ENCODE results near the gene CNTN3.

Gene CNTN3

DNA sequence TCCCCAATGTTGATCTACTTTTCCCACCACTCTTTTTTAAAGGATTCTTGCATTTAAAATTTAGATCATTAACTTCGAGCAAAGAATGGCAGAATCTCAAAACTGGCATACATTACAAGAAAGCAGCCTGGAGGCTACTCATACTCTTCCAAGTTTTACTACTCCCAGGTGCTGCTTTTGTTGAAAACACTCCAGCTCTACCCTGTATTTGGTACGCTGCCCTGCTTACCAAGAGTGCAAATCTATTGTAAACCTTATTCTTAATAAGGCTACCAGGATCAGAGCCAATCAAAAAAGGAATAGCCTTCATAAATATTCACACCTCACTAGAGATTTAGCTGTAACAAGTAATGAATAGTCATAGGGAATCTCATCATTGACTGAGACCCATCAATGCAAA is 11.6 kb upstream of the CNTN3 start:
- Mint-ChIP-seq H3K27me3 (no peaks in the 10 kb centered on the region), H3K4me1 (no peaks in the 10 kb centered on the region)

DNA sequence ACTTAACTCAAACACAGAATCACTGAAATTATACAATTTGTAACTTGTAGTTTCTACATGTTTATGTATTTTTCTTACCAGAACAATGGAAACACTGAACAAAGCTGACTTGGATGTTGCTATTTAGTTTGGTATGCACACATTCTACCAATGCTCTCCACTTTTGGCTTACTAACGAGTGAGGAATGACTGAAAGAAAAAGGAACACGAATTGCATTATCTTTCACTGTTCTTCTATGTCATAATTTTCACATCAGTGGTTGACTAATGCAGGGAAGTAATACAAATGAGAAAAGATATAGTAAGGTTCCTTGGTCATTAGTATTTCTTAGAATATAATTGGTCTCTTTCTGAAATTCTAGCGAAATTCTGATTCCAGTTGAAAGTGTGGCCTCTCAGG is 9.8 kb upstream of the CNTN3 start:
- no peak for DNase-seq
- H3K9me3 Mint-ChIP-seq = no peaks in the 10 kb centered on the region
- no peaks in the 10 kb centered on the region for H3K4me1 Mint-ChIP-seq
- H3K27ac Mint-ChIP-seq = no peak overlapping the region
- ATAC-seq (replicated peaks) = no peak
- no peaks in the 10 kb centered on the region for H3K36me3 Mint-ChIP-seq
- no peak overlapping the region for H3K4me3 Mint-ChIP-seq
- no peaks in the 10 kb centered on the region for H3K27me3 Mint-ChIP-seq

More for the DNA sequence above, 11.6 kb upstream of the CNTN3 start:
- Mint-ChIP-seq H3K36me3 (no peaks in the 10 kb centered on the region), H3K27ac (no peak overlapping the region), H3K4me3 (no peak overlapping the region), H3K9me3 (no peaks in the 10 kb centered on the region)
- ATAC-seq (replicated peaks) (no peak), DNase-seq (no peak)

DNA sequence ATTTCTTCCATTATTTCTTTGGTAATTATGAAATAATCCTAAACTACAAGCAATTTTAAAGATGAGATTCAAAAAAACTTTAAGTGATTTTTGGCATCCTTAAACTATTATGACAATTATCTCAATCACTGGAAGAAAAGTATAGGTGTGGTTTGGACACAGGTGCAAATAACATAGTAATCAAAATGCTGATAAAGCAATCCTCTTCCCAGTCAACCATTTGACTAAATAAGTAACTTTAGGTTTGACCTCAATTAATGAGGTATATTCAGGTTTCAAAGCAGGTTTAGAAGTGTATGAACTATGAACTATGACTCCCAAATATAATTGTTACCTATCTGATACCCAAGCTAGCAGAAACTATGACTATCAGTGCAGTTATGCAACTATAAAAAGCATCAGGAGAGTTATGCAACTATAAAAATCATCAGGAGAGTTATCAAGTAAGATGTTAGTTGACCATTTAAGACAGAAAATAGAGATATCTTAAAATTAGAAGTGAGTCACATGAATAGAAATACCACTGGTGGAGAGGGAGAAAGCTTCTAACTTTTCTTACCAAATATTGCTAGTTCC is 8.9 kb upstream of the CNTN3 start:
- Mint-ChIP-seq H3K27me3 (no peaks in the 10 kb centered on the region), H3K9me3 (no peaks in the 10 kb centered on the region), H3K4me1 (no peaks in the 10 kb centered on the region), H3K27ac (no peak overlapping the region), H3K4me3 (no peak overlapping the region), H3K36me3 (no peaks in the 10 kb centered on the region)
- ATAC-seq (replicated peaks) = no peak
- no peak for DNase-seq

DNA sequence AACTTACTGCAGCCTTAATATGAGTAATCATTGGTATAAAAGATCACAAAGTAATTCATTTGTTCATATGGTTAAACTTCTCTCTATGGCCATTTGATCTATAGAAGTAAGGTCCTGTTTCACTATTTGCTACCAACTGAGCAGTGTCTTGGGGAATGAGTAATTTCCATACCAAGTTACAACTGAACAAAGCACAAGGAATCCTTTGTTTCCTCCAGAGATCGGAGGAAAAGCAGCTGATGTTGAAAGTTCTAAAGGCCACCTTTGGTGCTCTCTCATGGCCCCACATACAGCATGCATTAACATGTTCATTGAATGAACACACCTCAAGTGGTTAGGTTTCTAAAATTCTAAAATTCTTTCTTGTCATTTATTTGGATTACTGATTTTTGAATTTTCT is 7.1 kb upstream of the CNTN3 start:
- no peak for DNase-seq
- no peaks in the 10 kb centered on the region for H3K36me3 Mint-ChIP-seq
- H3K27ac Mint-ChIP-seq = no peak overlapping the region
- no peaks in the 10 kb centered on the region for H3K4me1 Mint-ChIP-seq
- ATAC-seq (replicated peaks) = no peak
- no peak overlapping the region for H3K4me3 Mint-ChIP-seq
- H3K9me3 Mint-ChIP-seq = no peaks in the 10 kb centered on the region
- no peaks in the 10 kb centered on the region for H3K27me3 Mint-ChIP-seq

DNA sequence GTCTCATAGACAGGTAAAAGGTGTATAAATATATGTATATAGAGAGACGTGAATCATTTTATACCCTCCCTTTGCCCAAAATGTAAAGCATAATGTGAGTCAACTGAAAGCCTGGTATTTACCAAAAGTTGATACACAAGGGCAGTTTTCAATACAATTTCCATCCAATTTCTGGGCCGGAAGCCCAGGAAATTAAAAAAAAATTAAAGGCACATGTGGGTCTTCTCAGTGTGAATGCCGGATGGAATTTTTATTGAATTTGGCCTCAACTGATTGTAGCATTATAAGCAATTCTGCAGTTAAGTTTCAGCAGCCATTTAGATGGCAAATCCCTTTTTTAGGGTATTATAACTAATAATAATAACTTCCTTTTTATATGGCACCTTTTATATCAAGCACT is 3.3 kb upstream of the CNTN3 start:
- H3K27ac Mint-ChIP-seq = no peak overlapping the region
- no peaks in the 10 kb centered on the region for H3K36me3 Mint-ChIP-seq
- peaks cover 11 to 26% of the 10 kb centered on the region in 2 donors for H3K27me3 Mint-ChIP-seq
- H3K9me3 Mint-ChIP-seq = no peaks in the 10 kb centered on the region
- no peak overlapping the region for H3K4me3 Mint-ChIP-seq
- DNase-seq (no peak), ATAC-seq (replicated peaks) (no peak)
- no peaks in the 10 kb centered on the region for H3K4me1 Mint-ChIP-seq

DNA sequence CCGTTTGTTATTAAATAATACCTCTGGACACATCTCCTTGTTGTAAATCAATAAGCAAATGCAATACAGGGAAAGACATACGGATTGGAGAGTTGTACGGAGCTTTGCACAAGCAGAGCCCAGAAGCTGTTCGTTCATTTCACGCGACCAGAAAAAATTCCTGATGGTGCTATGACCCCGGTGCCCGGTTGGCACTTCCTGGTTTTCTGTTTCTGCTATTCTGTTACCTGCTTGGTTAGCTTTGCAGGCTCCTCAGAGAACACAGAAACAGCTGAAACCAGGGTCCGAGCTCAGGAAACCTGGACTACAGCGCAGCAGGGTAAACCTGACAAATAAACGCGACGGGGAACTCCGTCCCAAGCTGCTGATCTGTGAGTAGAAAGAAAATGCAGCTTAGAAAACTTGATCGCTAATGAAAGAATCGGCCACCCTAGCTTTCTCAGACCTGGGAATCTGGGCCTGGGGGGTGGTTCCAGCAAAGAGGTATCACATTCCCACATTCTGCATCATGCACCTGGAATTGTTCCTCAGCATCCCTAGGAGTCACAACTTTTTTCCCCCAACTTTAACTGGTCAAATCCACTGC is 845 bp downstream of the CNTN3 start:
- no peaks in the 10 kb centered on the region for H3K9me3 Mint-ChIP-seq
- no peaks in the 10 kb centered on the region for H3K36me3 Mint-ChIP-seq
- H3K27me3 Mint-ChIP-seq = peaks cover 14 to 29% of the 10 kb centered on the region in 2 donors
- no peak overlapping the region for H3K4me3 Mint-ChIP-seq
- no peak for DNase-seq
- H3K4me1 Mint-ChIP-seq = no peaks in the 10 kb centered on the region
- no peak overlapping the region for H3K27ac Mint-ChIP-seq
- no peak for ATAC-seq (replicated peaks)

DNA sequence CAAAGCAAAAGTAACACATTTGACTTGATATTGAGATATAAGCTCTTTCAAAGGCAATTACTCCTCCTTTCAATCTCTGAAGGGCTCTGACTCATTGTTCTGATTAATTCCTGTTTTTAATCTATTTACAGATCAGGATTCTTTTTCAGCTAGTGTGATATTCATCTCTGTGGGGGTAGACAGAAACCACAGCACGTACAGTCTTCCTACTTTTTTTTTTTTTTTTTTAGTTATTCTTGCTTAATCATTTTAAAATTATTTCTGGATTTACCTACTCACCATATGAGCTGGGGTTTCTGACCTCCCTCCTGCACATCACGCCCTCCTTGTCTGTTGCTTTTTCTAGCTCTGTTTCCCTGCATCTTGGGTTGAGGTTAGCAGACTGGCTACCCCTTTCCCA is 1.4 kb downstream of the CNTN3 start:
- Mint-ChIP-seq H3K4me1 (no peaks in the 10 kb centered on the region), H3K27me3 (peaks cover 14 to 29% of the 10 kb centered on the region in 2 donors), H3K27ac (no peak overlapping the region), H3K36me3 (no peaks in the 10 kb centered on the region), H3K4me3 (no peak overlapping the region), H3K9me3 (no peaks in the 10 kb centered on the region)
- ATAC-seq (replicated peaks) (no peak), DNase-seq (no peak)

DNA sequence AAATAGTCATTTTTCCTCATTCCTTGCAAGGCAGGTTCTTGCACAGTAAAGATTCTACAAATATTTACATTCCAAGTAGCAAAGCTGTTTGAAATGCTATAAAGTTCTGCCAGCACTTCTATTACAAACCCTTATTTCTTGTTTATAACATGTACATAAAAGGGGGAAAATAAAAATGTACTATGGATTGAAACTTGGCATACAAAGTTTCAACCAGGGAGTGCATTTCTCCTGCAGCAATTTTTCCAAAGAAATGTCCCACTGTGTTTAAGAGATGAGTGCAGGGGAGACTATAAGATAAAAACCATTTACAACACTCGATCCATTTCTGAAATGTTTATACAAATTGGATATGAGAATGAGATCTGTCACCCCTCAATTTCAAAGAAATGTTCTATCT is 3.3 kb downstream of the CNTN3 start:
- peaks cover 14 to 26% of the 10 kb centered on the region in 2 donors for H3K27me3 Mint-ChIP-seq
- H3K9me3 Mint-ChIP-seq = no peaks in the 10 kb centered on the region

DNA sequence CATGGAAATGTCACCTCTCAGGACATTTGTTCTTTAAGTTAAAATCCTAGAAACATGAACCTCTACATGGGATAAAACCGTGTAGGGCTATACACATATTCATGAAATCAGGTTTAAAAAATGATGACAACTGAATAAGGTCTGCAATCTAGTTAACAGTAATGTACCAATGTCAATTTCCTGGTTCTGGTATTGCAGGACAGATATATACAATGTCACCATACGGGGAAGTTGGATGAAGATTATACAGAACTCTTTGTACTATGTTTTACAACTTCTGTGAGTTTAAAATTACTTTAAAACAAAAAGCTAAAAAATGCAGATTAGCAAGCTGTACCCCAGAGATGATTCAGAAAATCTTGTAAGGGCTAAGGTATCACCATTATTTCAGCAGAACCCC is 6.7 kb downstream of the CNTN3 start:
- Mint-ChIP-seq H3K9me3 (peaks cover 0 to 4% of the 10 kb centered on the region in 2 donors), H3K4me3 (no peak overlapping the region), H3K4me1 (no peaks in the 10 kb centered on the region), H3K36me3 (no peaks in the 10 kb centered on the region), H3K27ac (no peak overlapping the region), H3K27me3 (peaks cover 3% of the 10 kb centered on the region in 2 donors)
- DNase-seq (no peak), ATAC-seq (replicated peaks) (no peak)

More for the DNA sequence above, 3.3 kb downstream of the CNTN3 start:
- no peak overlapping the region for H3K27ac Mint-ChIP-seq
- DNase-seq (no peak), ATAC-seq (replicated peaks) (no peak)
- no peaks in the 10 kb centered on the region for H3K36me3 Mint-ChIP-seq
- no peak overlapping the region for H3K4me3 Mint-ChIP-seq
- H3K4me1 Mint-ChIP-seq = no peaks in the 10 kb centered on the region

DNA sequence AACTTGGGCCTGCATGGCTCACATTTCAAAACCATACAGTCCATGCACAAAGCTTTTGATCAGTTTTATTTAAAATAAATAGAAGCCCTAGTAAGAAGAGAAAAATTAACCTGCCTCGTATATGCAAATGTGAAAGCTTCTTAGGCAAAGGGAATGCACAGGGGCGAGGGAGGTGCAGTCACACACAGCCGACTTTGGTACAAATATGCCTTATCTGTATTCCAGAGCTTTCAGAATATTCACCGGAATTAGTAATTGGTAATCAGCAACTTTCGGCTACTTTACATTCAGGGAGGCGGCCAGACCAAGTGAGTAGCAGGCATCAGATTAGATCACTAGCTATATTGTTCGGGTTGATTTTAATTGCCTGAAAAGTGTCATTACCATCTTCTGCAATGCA is 7.5 kb downstream of the CNTN3 start:
- DNase-seq (no peak), ATAC-seq (replicated peaks) (no peak)
- Mint-ChIP-seq H3K4me3 (no peak overlapping the region), H3K27ac (no peak overlapping the region), H3K27me3 (no peaks in the 10 kb centered on the region), H3K9me3 (peaks cover 0 to 4% of the 10 kb centered on the region in 2 donors), H3K4me1 (no peaks in the 10 kb centered on the region), H3K36me3 (no peaks in the 10 kb centered on the region)

DNA sequence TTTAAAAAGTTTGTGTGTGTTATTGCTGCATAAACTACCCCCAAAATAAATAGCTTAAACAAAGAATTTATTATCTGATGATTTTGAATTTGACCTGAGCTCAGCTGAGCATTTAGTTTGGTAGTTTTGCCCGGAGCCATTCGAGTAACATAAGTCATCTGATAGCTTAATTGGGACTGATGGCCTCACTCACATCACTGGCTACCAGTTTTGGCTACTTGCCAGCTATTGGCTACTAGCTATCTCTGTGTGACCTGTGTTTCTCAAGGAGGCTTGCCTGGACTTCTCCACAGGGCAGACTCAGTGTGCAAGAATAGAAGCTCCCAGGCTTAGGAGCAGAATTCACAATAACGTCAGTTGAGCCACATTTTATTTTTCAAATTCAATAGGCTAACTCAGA is 9.0 kb downstream of the CNTN3 start:
- H3K27me3 Mint-ChIP-seq = no peaks in the 10 kb centered on the region
- no peak for ATAC-seq (replicated peaks)
- H3K9me3 Mint-ChIP-seq = peaks cover 0 to 10% of the 10 kb centered on the region in 2 donors
- DNase-seq = no peak
- H3K4me3 Mint-ChIP-seq = no peak overlapping the region
- no peaks in the 10 kb centered on the region for H3K4me1 Mint-ChIP-seq
- no peak overlapping the region for H3K27ac Mint-ChIP-seq
- no peaks in the 10 kb centered on the region for H3K36me3 Mint-ChIP-seq

DNA sequence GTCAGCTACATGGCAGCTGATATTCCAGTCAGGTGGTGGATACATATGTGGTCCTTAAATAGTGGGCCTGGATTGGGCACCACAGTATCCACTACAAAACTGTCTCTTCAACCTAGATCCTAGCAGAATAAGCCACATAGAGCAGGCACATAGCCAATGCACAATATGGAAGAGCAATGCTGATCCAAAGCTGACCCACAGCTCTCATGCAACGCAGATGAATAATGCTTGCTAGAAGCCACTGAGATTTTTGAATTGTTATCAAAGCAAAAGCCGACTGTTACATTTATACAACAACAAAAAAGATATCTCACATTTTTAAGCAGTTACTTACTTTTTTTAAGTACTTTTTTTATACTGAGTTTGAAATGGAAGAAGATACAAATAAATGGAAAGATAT is 11.2 kb downstream of the CNTN3 start:
- no peak overlapping the region for H3K27ac Mint-ChIP-seq
- no peaks in the 10 kb centered on the region for H3K4me1 Mint-ChIP-seq
- ATAC-seq (replicated peaks) (no peak), DNase-seq (no peak)
- no peaks in the 10 kb centered on the region for H3K27me3 Mint-ChIP-seq
- no peak overlapping the region for H3K4me3 Mint-ChIP-seq
- H3K9me3 Mint-ChIP-seq = peaks cover 0 to 15% of the 10 kb centered on the region in 2 donors
- H3K36me3 Mint-ChIP-seq = no peaks in the 10 kb centered on the region

DNA sequence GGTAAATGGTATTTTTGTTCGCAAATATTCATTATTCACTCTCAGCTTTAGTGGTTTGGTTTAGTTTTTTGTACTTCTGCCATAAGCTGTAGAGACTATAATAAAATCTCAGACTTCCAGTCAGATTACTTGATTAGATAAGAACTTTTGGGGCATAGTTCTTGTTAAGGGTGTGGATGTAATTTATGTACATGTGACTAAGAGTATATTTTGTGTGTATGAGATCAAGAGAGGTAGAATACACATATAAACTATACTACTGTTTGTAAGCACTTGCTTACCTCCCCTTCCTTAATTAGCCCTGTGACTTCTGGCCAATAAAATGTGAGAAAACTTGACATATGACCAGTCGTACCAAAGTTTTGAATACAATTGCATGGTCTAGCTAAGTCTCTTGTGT is 12.0 kb downstream of the CNTN3 start:
- DNase-seq (no peak), ATAC-seq (replicated peaks) (no peak)
- Mint-ChIP-seq H3K36me3 (no peaks in the 10 kb centered on the region), H3K4me1 (no peaks in the 10 kb centered on the region), H3K27ac (no peak overlapping the region), H3K4me3 (no peak overlapping the region), H3K9me3 (peaks cover 3 to 15% of the 10 kb centered on the region in 2 donors), H3K27me3 (no peaks in the 10 kb centered on the region)

DNA sequence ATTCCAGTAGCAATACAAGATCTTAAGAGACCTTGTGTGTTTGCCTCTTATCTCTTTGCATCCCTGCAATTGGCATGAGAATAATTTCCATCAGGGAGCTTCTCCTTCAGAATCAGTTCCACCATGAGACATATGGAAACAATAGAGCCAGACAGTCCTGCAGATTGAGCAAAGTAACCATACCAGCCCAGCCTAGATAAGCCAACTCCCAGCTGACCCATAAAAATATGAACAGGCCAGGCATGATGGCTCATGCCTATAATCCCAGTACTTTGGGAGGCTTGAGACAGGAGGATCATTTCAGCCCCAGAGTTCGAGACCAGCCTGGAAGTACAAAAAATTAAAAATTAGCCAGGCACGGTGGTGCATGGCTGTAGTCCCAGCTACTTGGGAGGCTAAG is 12.7 kb downstream of the CNTN3 start:
- ATAC-seq (replicated peaks) (no peak), DNase-seq (no peak)
- Mint-ChIP-seq H3K36me3 (no peaks in the 10 kb centered on the region), H3K27me3 (no peaks in the 10 kb centered on the region), H3K4me1 (no peaks in the 10 kb centered on the region), H3K9me3 (peaks cover 3 to 15% of the 10 kb centered on the region in 2 donors), H3K27ac (no peak overlapping the region), H3K4me3 (no peak overlapping the region)

DNA sequence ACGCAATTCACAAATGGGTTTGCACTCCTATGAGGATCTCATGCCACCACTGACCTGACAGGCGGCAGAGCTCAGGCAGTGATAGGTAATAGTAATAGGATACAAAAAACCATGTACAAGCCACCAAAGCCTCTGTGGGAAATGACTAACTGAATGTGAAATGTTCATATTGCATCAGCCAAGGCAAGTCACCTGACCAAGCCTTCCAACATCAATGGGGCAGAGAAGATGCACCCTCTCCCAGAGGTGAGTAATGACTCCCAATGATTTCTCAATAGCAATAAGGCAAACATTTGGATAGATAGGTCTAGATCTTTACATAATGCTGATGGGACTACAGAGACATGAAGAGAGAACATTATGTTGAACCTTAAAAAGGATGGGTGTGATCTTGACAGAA is 14.9 kb downstream of the CNTN3 start:
- Mint-ChIP-seq H3K27me3 (no peaks in the 10 kb centered on the region), H3K27ac (no peak overlapping the region), H3K9me3 (peaks cover 3 to 10% of the 10 kb centered on the region in 2 donors), H3K4me3 (no peak overlapping the region), H3K4me1 (no peaks in the 10 kb centered on the region), H3K36me3 (no peaks in the 10 kb centered on the region)
- DNase-seq = no peak
- no peak for ATAC-seq (replicated peaks)

DNA sequence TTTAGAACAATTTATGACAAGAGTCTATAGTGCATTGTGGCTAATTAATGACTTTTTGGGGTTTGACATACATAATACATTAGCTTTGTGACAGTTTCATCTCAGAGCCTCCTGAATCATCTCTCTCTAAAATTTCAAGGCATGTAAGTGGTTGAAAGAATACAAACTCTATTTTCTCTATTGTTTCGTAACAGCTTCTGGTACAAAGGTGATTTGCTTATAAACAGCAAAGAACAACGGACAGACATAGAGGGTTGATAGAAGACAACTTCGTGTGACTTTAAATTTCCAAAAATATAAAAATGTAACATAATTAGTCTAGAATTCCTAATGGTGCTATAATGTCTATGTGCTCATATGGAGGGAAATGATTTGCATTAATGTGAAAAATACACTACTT is 21.3 kb downstream of the CNTN3 start:
- no peaks in the 10 kb centered on the region for H3K27me3 Mint-ChIP-seq
- no peaks in the 10 kb centered on the region for H3K36me3 Mint-ChIP-seq
- no peak overlapping the region for H3K4me3 Mint-ChIP-seq
- DNase-seq (no peak), ATAC-seq (replicated peaks) (no peak)
- no peak overlapping the region for H3K27ac Mint-ChIP-seq
- no peaks in the 10 kb centered on the region for H3K4me1 Mint-ChIP-seq
- H3K9me3 Mint-ChIP-seq = peaks cover 4 to 11% of the 10 kb centered on the region in 2 donors
